GM10266 (cell line): ENCODE data around the gene ZNF79.

Experiments
- DNase-seq: peaks from one replicate; pipeline ENCODE4 v3.0.0; 2012; ENCODE audit errors: extremely low spot score
- TF ChIP-seq, protein P1 (sequence below): IDR thresholded peaks from 2 replicates; pipeline ENCODE4 v1.5.1; 2012; ENCODE audit warnings: mild to moderate bottlenecking, low read depth; ENCODE audit not compliant: control insufficient read depth, insufficient read depth; ENCODE audit errors: missing control alignments

Gene ZNF79

GRCh38 chr9:127393645-127394044 is 30.5 kb upstream of the ZNF79 start:
- DNase-seq = no peak
- TF ChIP-seq, protein P1, sequence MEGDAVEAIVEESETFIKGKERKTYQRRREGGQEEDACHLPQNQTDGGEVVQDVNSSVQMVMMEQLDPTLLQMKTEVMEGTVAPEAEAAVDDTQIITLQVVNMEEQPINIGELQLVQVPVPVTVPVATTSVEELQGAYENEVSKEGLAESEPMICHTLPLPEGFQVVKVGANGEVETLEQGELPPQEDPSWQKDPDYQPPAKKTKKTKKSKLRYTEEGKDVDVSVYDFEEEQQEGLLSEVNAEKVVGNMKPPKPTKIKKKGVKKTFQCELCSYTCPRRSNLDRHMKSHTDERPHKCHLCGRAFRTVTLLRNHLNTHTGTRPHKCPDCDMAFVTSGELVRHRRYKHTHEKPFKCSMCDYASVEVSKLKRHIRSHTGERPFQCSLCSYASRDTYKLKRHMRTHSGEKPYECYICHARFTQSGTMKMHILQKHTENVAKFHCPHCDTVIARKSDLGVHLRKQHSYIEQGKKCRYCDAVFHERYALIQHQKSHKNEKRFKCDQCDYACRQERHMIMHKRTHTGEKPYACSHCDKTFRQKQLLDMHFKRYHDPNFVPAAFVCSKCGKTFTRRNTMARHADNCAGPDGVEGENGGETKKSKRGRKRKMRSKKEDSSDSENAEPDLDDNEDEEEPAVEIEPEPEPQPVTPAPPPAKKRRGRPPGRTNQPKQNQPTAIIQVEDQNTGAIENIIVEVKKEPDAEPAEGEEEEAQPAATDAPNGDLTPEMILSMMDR = no peak

- no peak for DNase-seq
- TF ChIP-seq, protein P1 = no peak
Measured at GRCh38 chr9:127395497-127396252, 28.5 kb upstream of the ZNF79 start.

DNA sequence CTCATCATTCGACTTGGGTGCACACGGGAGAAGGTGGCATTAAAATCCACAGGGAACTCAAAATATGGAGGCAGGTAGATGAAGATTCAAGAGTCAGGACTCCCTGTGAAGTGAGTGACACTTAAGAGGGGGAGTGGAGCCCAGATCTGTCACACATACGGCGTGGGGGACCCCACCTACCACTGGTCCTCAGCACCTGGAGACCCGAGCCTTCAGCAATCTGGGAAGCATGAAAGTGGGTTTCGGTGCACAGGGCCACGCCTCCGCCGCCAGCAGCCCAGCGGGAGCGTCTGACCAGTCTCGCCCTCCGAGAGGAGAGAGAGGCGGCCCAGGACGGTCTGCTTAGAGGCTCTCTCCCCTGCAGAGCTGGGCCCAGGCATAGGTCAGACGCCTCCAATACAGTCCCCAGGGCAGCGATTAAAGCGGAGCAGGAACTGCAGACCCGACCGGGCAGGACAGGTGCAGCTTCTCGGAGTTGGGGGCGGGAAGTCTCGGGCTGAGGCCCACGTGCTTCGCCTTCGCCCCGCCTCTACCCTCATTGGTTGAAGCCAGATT is 27.9 kb upstream of the ZNF79 start:
- DNase-seq = no peak
- TF ChIP-seq, protein P1 = no peak

DNA sequence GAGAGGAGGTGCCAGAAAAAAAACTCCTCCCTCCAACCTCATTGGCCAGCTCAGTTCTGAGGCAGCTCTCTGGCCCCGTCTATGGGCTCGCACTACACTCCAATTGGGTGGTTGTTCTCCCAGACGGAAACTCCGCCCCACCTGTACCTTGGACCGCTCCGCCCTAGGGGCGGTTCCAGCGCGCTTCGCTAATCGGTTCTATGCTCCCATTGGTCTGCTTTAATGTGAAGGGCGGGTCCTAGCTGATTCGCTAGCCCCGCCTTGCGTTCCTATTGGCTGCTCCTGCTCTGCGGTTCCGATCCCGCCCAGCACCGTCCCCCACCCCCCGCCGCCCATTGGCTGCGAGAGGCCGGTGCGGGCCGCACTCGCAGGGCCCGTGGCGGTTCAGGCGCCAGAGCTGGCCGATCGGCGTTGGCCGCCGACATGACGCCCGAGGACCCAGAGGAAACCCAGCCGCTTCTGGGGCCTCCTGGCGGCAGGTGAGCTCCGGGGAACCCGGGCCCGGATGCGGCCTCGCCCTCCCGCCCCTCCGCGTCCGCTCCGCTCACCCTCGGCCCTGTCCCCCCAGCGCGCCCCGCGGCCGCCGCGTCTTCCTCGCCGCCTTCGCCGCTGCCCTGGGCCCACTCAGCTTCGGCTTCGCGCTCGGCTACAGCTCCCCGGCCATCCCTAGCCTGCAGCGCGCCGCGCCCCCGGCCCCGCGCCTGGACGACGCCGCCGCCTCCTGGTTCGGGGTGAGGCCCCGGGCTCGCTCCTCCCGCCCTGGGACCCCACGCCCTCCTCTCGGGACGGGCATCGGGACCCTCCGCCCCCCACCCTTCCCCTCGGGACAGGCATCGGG is 27.2 kb upstream of the ZNF79 start, which contains the start of gene SLC2A8:
Gene SLC2A8 (plus strand): TSS at position 362 of the 838 bp plus-strand sequence. CDS start 62 bp downstream, at position 424.
- DNase-seq = peak; percentile 97

DNA sequence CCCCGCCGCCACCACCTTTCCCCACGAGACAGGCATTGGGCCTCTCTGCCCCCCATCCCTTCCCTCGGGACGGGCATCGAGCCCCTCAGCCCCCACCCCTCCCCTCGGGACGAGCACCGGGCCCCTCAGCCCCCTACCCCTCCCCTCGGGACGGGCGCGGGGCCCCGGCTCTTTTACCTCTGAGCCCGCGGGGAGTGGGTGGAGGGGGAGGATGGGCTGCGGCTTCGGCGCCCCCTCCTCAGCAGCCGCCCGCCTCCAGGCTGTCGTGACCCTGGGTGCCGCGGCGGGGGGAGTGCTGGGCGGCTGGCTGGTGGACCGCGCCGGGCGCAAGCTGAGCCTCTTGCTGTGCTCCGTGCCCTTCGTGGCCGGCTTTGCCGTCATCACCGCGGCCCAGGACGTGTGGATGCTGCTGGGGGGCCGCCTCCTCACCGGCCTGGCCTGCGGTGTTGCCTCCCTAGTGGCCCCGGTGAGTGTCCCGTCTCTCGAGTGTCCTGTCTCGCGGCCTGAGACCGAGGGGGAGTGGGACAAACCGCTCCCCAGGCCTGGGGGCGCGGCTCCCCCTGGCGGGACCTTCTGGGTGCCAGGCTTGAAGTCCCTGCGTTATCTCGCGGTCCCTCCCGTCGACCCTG is 26.4 kb upstream of the ZNF79 start:
- DNase-seq = peak; percentile 66
- TF ChIP-seq, protein P1 = peak; percentile 61

More for the DNA sequence above, 27.2 kb upstream of the ZNF79 start, which contains the start of gene SLC2A8:
- TF ChIP-seq, protein P1 = no peak

DNA sequence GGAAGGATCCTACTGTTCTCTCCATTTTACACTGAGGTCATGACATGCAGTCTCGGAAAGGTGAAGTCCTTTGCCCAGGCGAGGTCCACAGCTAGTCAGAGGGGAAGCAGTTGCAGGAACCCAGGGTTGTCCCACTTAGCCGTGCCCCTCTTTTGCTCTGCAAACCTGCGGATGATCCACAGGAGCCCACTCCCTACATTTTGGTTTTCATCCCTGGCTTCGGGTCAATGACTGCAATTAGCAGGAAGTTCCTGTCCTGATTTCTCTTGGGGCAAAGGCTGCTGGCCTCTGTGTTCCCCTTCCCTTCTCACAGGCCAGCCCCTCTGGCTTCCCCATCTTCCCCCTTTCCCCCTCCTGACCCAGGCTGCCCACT is 25.9 kb upstream of the ZNF79 start:
- TF ChIP-seq, protein P1 = no peak
- DNase-seq = no peak
